GM19023 (cell line): ENCODE measurements around the gene PTPN4.
A peak's percentile ranks its signal among the peaks of the same experiment; 100 is the strongest.

Experiments
- ATAC-seq: cut with Tn5 transposase; IDR thresholded peaks from one replicate; pipeline ENCODE4 v1.9.1; 2021; ENCODE audit warnings: mild to moderate bottlenecking, moderate library complexity; ENCODE audit not compliant: unreplicated experiment

PTPN4 gene

GRCh38 chr2:119852214-119852613 is 92.5 kb downstream of the PTPN4 start:
- no peak for ATAC-seq

GRCh38 chr2:119853777-119854399 is 94.2 kb downstream of the PTPN4 start:
- no peak for ATAC-seq

GRCh38 chr2:119856469-119856901 is 96.8 kb downstream of the PTPN4 start:
- no peak for ATAC-seq

- no peak for ATAC-seq
Measured at GRCh38 chr2:119857742-119858141, 98.0 kb downstream of the PTPN4 start.

GRCh38 chr2:119859528-119859927 is 99.8 kb downstream of the PTPN4 start:
- no peak for ATAC-seq

- ATAC-seq, result no peak
Measured at GRCh38 chr2:119860924-119861323, 101.2 kb downstream of the PTPN4 start.

GRCh38 chr2:119862127-119862889 is 102.6 kb downstream of the PTPN4 start:
- peak; percentile 72 for ATAC-seq

GRCh38 chr2:119864318-119864717 is 104.6 kb downstream of the PTPN4 start:
- ATAC-seq, result peak; percentile 46

- ATAC-seq, result no peak
Measured at GRCh38 chr2:119871725-119872124, 112.0 kb downstream of the PTPN4 start.

GRCh38 chr2:119873350-119874315 is 113.9 kb downstream of the PTPN4 start:
- no peak for ATAC-seq

- no peak for ATAC-seq
Measured at GRCh38 chr2:119879502-119879901, 119.8 kb downstream of the PTPN4 start.

- ATAC-seq, result no peak
Measured at GRCh38 chr2:119888680-119889079, 129.0 kb downstream of the PTPN4 start.

- no peak for ATAC-seq
Measured at GRCh38 chr2:119897736-119898395, 138.1 kb downstream of the PTPN4 start.

- no peak for ATAC-seq
Measured at GRCh38 chr2:119901013-119901412, 141.3 kb downstream of the PTPN4 start.

GRCh38 chr2:119910566-119910965 is 150.8 kb downstream of the PTPN4 start:
- ATAC-seq, result no peak

GRCh38 chr2:119914266-119914665 is 154.5 kb downstream of the PTPN4 start:
- no peak for ATAC-seq

- ATAC-seq, result no peak
Measured at GRCh38 chr2:119921825-119922224, 162.1 kb downstream of the PTPN4 start.

GRCh38 chr2:119922699-119923098 is 163.0 kb downstream of the PTPN4 start:
- no peak for ATAC-seq

- no peak for ATAC-seq
Measured at GRCh38 chr2:119929537-119929936, 169.8 kb downstream of the PTPN4 start.

- no peak for ATAC-seq
Measured at GRCh38 chr2:119932809-119933208, 173.1 kb downstream of the PTPN4 start.

GRCh38 chr2:119934319-119934718 is 174.6 kb downstream of the PTPN4 start:
- ATAC-seq, result no peak
